ENCODE data around the gene ALG6. TPM values are rescaled to one million over a fixed set of nuclear protein-coding genes. Genes with fewer than 3 reads are reported as not detected.
A peak's percentile ranks its signal among the peaks of the same experiment; 100 is the strongest.

The ALG6 gene
- total and polyA plus RNA-seq, 7 donors = 3.3 to 6.9 (median 4.2) TPM

GRCh38 chr1:63322114-63322943 is 45.1 kb upstream of the ALG6 start, which contains the start of gene FOXD3:
Gene FOXD3 (plus strand): TSS chr1:63322567. CDS start chr1:63323059, 492 bp downstream.
- no peak within 1 kb of the TSS for H3K27ac ChIP-seq
- no peaks in the 10 kb centered on the region for H3K9me3 ChIP-seq
- H3K36me3 ChIP-seq (ENCODE audit: insufficient read depth in 1 of 2, low read depth in 1 of 2) = no peaks in the 10 kb centered on the region
- peak; percentile 51 to 56 (median 53) for ATAC-seq
- peaks cover 17% of the 10 kb centered on the region for H3K4me1 ChIP-seq
- DNase-seq = peak; percentile 47 to 73
- H3K27me3 ChIP-seq (ENCODE audit: insufficient read depth in 3 of 3, low read length in 2 of 3) = peaks cover 0 to 100% (median 66%) of the 10 kb centered on the region in 3 donors
- peak within 1 kb of the TSS; percentile 76 for H3K4me3 ChIP-seq
- WGBS, 3 donors = 0 to 1% (median 1%) methylated on average over 66 to 85 of the region's 85 CpGs
- no peak for TF ChIP-seq CTCF (IDR thresholded peaks at IDR 0.05)
- intact Hi-C loops (cut with DNase I) = loop anchor here in 1 of 2 donors (10.0 kb wide), 1 partner anchor 122 kb away; no protein-coding TSS in a partner anchor

DNA sequence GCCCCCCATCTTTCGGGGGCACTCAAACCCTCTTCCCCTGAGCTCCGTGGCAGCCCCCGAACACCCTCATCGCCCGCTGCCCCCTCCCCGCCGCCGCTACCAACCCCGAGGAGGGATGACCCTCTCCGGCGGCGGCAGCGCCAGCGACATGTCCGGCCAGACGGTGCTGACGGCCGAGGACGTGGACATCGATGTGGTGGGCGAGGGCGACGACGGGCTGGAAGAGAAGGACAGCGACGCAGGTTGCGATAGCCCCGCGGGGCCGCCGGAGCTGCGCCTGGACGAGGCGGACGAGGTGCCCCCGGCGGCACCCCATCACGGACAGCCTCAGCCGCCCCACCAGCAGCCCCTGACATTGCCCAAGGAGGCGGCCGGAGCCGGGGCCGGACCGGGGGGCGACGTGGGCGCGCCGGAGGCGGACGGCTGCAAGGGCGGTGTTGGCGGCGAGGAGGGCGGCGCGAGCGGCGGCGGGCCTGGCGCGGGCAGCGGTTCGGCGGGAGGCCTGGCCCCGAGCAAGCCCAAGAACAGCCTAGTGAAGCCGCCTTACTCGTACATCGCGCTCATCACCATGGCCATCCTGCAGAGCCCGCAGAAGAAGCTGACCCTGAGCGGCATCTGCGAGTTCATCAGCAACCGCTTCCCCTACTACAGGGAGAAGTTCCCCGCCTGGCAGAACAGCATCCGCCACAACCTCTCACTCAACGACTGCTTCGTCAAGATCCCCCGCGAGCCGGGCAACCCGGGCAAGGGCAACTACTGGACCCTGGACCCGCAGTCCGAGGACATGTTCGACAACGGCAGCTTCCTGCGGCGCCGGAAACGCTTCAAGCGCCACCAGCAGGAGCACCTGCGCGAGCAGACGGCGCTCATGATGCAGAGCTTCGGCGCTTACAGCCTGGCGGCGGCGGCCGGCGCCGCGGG is 44.2 kb upstream of the ALG6 start:
- H3K27me3 ChIP-seq (ENCODE audit: insufficient read depth in 3 of 3, low read length in 2 of 3) = peaks cover 0 to 100% (median 67%) of the 10 kb centered on the region in 3 donors
- peaks cover 11% of the 10 kb centered on the region for H3K4me1 ChIP-seq
- peak overlapping the region; percentile 76 for H3K4me3 ChIP-seq
- ATAC-seq (no peak), DNase-seq (no peak)
- no peaks in the 10 kb centered on the region for H3K36me3 ChIP-seq (ENCODE audit: insufficient read depth in 1 of 2, low read depth in 1 of 2)
- WGBS, 3 donors = 1 to 2% (median 1%) methylated on average over 61 to 104 of the region's 104 CpGs
- no peak for TF ChIP-seq CTCF (IDR thresholded peaks at IDR 0.05)
- H3K27ac ChIP-seq = no peak overlapping the region
- intact Hi-C loops (cut with DNase I) = loop anchor here in 1 of 2 donors (10.0 kb wide), 1 partner anchor 122 kb away; no protein-coding TSS in a partner anchor
- H3K9me3 ChIP-seq = no peaks in the 10 kb centered on the region

- DNase-seq (no peak), ATAC-seq (no peak)
- Histone ChIP-seq H3K9me3 (no peaks in the 10 kb centered on the region), H3K4me3 (peak overlapping the region; percentile 76), H3K4me1 (peaks cover 11% of the 10 kb centered on the region), H3K27ac (no peak overlapping the region), H3K36me3 (ENCODE audit: insufficient read depth in 1 of 2, low read depth in 1 of 2) (no peaks in the 10 kb centered on the region), H3K27me3 (ENCODE audit: insufficient read depth in 3 of 3, low read length in 2 of 3) (peaks cover 0 to 100% (median 67%) of the 10 kb centered on the region in 3 donors)
- 3 to 6% (median 5%) methylated on average over 54 to 114 of the region's 114 CpGs for WGBS, 3 donors
- no peak for TF ChIP-seq CTCF (IDR thresholded peaks at IDR 0.05)
- intact Hi-C loops (cut with DNase I) = loop anchor here in 1 of 2 donors (10.0 kb wide), 1 partner anchor 121 kb away; no protein-coding TSS in a partner anchor
These were observed 43.3 kb upstream of the ALG6 start for GRCh38 chr1:63323865-63324778.

DNA sequence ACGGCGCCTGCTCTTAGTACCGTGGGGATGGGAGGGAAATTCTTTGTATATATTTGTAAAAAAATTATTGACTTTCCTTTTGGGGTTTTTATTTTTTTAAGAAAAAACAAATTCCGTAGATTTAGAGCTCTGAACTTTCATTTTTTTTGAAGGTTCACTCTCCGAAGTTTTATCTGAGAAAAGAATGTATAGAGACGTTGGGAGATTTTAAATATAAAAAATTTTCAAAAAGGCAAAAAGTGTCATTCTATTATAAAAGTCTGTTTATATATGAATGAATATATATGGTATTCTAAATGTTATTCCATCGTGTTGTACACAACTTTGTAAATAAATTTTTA is 42.7 kb upstream of the ALG6 start:
- H3K9me3 ChIP-seq = no peaks in the 10 kb centered on the region
- no peak overlapping the region for H3K27ac ChIP-seq
- 15 to 18% (median 17%) methylated on average over 7 of the region's 7 CpGs for WGBS, 3 donors
- no peak for ATAC-seq
- no peaks in the 10 kb centered on the region for H3K36me3 ChIP-seq (ENCODE audit: insufficient read depth in 1 of 2, low read depth in 1 of 2)
- peaks cover 0 to 100% (median 69%) of the 10 kb centered on the region in 3 donors for H3K27me3 ChIP-seq (ENCODE audit: insufficient read depth in 3 of 3, low read length in 2 of 3)
- H3K4me1 ChIP-seq = peaks cover 11% of the 10 kb centered on the region
- DNase-seq = no peak
- TF ChIP-seq CTCF (IDR thresholded peaks at IDR 0.05) = no peak
- intact Hi-C loops (cut with DNase I) = loop anchor here in 1 of 2 donors (10.0 kb wide), 1 partner anchor 120 kb away; no protein-coding TSS in a partner anchor
- H3K4me3 ChIP-seq = peak overlapping the region; percentile 47

All from psoas muscle (tissue), 8 donors.